Peyer's patch (tissue), 4 donors: ENCODE results near the gene MAST4.

Source experiments
- POLR2A ChIP-seq, 2 donors: fragments of 450-650 bp; IDR thresholded peaks; one replicate each; pipeline ENCODE4 v1.5.1; 2017; ENCODE audit warnings: antibody characterized with exemption in 2 of 2, mild to moderate bottlenecking in 2 of 2, moderate library complexity in 2 of 2
- TF ChIP-seq, protein P1 (sequence below), 6 experiments: fragments of 450-650 bp in 4 of 6; fragments of 200-600 bp in 2 of 6; sonication (generic) in 1 of 6; IDR thresholded peaks; one replicate each; pipeline ENCODE4 v1.5.1; 2017 to 2019; ENCODE audit warnings: antibody characterized with exemption in 6 of 6, mild to moderate bottlenecking in 3 of 6, moderate library complexity in 1 of 6

DNA sequence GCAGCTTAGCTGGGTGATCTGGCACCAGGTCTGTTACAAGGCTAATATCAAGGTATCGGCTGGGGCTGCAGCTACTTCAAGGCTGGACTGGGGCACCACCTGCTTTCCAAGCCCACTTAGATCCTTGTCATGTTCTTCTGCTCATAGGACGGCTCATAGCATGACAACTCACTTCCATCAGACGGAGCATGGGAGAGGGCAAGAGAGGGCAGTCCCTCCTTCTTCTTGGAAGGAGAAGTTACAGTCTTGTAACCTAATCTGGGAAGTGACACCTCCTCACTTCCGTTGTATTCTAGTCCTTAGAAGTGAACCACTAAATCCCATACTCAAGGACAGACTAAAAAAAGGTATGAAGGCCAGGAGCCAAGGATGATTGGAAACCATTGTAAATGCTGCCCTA lies 258.2 kb downstream of the MAST4 start:
- TF ChIP-seq, protein P1, sequence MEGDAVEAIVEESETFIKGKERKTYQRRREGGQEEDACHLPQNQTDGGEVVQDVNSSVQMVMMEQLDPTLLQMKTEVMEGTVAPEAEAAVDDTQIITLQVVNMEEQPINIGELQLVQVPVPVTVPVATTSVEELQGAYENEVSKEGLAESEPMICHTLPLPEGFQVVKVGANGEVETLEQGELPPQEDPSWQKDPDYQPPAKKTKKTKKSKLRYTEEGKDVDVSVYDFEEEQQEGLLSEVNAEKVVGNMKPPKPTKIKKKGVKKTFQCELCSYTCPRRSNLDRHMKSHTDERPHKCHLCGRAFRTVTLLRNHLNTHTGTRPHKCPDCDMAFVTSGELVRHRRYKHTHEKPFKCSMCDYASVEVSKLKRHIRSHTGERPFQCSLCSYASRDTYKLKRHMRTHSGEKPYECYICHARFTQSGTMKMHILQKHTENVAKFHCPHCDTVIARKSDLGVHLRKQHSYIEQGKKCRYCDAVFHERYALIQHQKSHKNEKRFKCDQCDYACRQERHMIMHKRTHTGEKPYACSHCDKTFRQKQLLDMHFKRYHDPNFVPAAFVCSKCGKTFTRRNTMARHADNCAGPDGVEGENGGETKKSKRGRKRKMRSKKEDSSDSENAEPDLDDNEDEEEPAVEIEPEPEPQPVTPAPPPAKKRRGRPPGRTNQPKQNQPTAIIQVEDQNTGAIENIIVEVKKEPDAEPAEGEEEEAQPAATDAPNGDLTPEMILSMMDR (IDR thresholded peaks at IDR 0.05), result no peak
- no peak for TF ChIP-seq POLR2A (IDR thresholded peaks at IDR 0.05)
